HS-5 (cell line): ENCODE results near the gene WDFY4.

Experiments
- DNase-seq: peaks from one replicate; pipeline ENCODE4 v3.0.0-alpha.2; 2012; ENCODE audit warnings: low read depth

WDFY4 gene

GRCh38 chr10:48714088-48714487 is 29.4 kb downstream of the WDFY4 start:
- no peak for DNase-seq

GRCh38 chr10:48716416-48716815 is 31.7 kb downstream of the WDFY4 start:
- no peak for DNase-seq

- no peak for DNase-seq
Observed at GRCh38 chr10:48720611-48721010, 35.9 kb downstream of the WDFY4 start.

GRCh38 chr10:48722153-48723145 is 37.8 kb downstream of the WDFY4 start:
- DNase-seq, result no peak

- no peak for DNase-seq
Observed at GRCh38 chr10:48724127-48724526, 39.5 kb downstream of the WDFY4 start.

- DNase-seq, result no peak
Observed at GRCh38 chr10:48725708-48726107, 41.0 kb downstream of the WDFY4 start.

- DNase-seq, result no peak
Observed at GRCh38 chr10:48727866-48728265, 43.2 kb downstream of the WDFY4 start.

GRCh38 chr10:48729222-48729621 is 44.5 kb downstream of the WDFY4 start:
- DNase-seq, result no peak

- DNase-seq, result no peak
Observed at GRCh38 chr10:48729941-48730457, 45.3 kb downstream of the WDFY4 start.

GRCh38 chr10:48731141-48731540 is 46.5 kb downstream of the WDFY4 start:
- DNase-seq, result no peak

- DNase-seq, result no peak
Observed at GRCh38 chr10:48731654-48732053, 47.0 kb downstream of the WDFY4 start.

GRCh38 chr10:48733329-48733728 is 48.7 kb downstream of the WDFY4 start:
- DNase-seq, result no peak

- no peak for DNase-seq
Observed at GRCh38 chr10:48735836-48736390, 51.2 kb downstream of the WDFY4 start.

GRCh38 chr10:48736596-48736995 is 51.9 kb downstream of the WDFY4 start:
- no peak for DNase-seq

GRCh38 chr10:48737886-48738285 is 53.2 kb downstream of the WDFY4 start:
- DNase-seq, result no peak

- no peak for DNase-seq
Observed at GRCh38 chr10:48739170-48739569, 54.5 kb downstream of the WDFY4 start.

- no peak for DNase-seq
Observed at GRCh38 chr10:48740015-48740707, 55.5 kb downstream of the WDFY4 start.

- DNase-seq, result no peak
Observed at GRCh38 chr10:48740988-48741387, 56.3 kb downstream of the WDFY4 start.

GRCh38 chr10:48742891-48743860 is 58.5 kb downstream of the WDFY4 start:
- no peak for DNase-seq

GRCh38 chr10:48744587-48744986 is 59.9 kb downstream of the WDFY4 start:
- no peak for DNase-seq

GRCh38 chr10:48745662-48746245 is 61.1 kb downstream of the WDFY4 start:
- no peak for DNase-seq
